MM.1S (cell line): Measurements from ENCODE around the gene UQCRQ.

ENCODE experiments used
- DNase-seq: peaks from one replicate; pipeline ENCODE4 v3.0.0-alpha.2; 2015
- H2AFZ ChIP-seq: fragments of 300-600 bp; sonication (generic); 2 replicates; pipeline ENCODE4 v1.6.0; 2016; ENCODE audit warnings: antibody characterized with exemption, low read length
- H3F3A ChIP-seq: fragments of 300-600 bp; sonication (generic); 2 replicates; pipeline ENCODE4 v1.6.1; 2016; ENCODE audit warnings: mild to moderate bottlenecking, antibody characterized with exemption, low read length, moderate library complexity, mixed read lengths; ENCODE audit not compliant: insufficient read depth
- H3K27ac ChIP-seq: fragments of 300-600 bp; sonication (generic); 2 replicates; pipeline ENCODE4 v1.5.1; 2016; ENCODE audit warnings: mild to moderate bottlenecking, low read length
- H3K27me3 ChIP-seq: fragments of 300-600 bp; sonication (generic); replicated peaks from 2 replicates; pipeline ENCODE4 v1.6.0; 2016; ENCODE audit warnings: low read length; ENCODE audit not compliant: insufficient read depth
- H3K36me3 ChIP-seq: fragments of 300-600 bp; sonication (generic); replicated peaks from 2 replicates; pipeline ENCODE4 v1.6.1; 2016; ENCODE audit warnings: mild to moderate bottlenecking, low read length, mixed read lengths; ENCODE audit not compliant: insufficient read depth
- H3K4me1 ChIP-seq: fragments of 300-600 bp; sonication (generic); 2 replicates; pipeline ENCODE4 v1.6.1; 2016; ENCODE audit warnings: low read length, mixed read lengths
- H3K4me2 ChIP-seq: fragments of 300-600 bp; sonication (generic); 2 replicates; pipeline ENCODE4 v1.6.0; 2016; ENCODE audit warnings: low read depth, low read length
- H3K4me3 ChIP-seq: fragments of 300-600 bp; sonication (generic); 2 replicates; pipeline ENCODE4 v1.5.1; 2016; ENCODE audit warnings: low read length, mixed read lengths
- H3K79me2 ChIP-seq: fragments of 300-600 bp; sonication (generic); 2 replicates; pipeline ENCODE4 v1.6.1; 2016; ENCODE audit warnings: mixed run types, low read length, mixed read lengths
- H3K9ac ChIP-seq: fragments of 300-600 bp; sonication (generic); 2 replicates; pipeline ENCODE4 v1.6.1; 2016; ENCODE audit warnings: low read length, mixed read lengths
- H3K9me2 ChIP-seq: fragments of 300-600 bp; sonication (generic); replicated peaks from 2 replicates; pipeline ENCODE4 v1.6.1; 2016; ENCODE audit warnings: mild to moderate bottlenecking, low read length, mixed read lengths; ENCODE audit not compliant: insufficient read depth
- H3K9me3 ChIP-seq: fragments of 300-600 bp; sonication (generic); replicated peaks from 2 replicates; pipeline ENCODE4 v1.6.1; 2016; ENCODE audit warnings: mild to moderate bottlenecking, low read length, mixed read lengths; ENCODE audit not compliant: insufficient read depth
- H4K20me1 ChIP-seq: fragments of 300-600 bp; sonication (generic); 2 replicates; pipeline ENCODE4 v1.6.1; 2016; ENCODE audit warnings: mild to moderate bottlenecking, low read length, moderate library complexity, mixed read lengths; ENCODE audit not compliant: insufficient read depth
- CTCF ChIP-seq: fragments of 300-600 bp; sonication (generic); IDR thresholded peaks from 2 replicates; pipeline ENCODE4 v1.5.1; 2016; ENCODE audit warnings: antibody characterized with exemption, low read length, mixed read lengths
- EZH2 ChIP-seq: fragments of 300-600 bp; sonication (generic); optimal IDR thresholded peaks from 2 replicates; pipeline ENCODE3; 2017; ENCODE audit warnings: low read depth, mild to moderate bottlenecking, antibody characterized with exemption, low read length, mixed read lengths
- EZH2phosphoT487 ChIP-seq: fragments of 300-600 bp; sonication (generic); IDR thresholded peaks from 2 replicates; pipeline ENCODE4 v1.6.1; 2018; ENCODE audit warnings: antibody characterized with exemption, low read length

Gene UQCRQ

GRCh38 chr5:132834057-132834456, 32.4 kb upstream of the UQCRQ start:
- Histone ChIP-seq H3K9me2 (no peaks in the 10 kb centered on the region), H3K79me2 (peaks cover 5% of the 10 kb centered on the region), H3K4me2 (no peak overlapping the region), H3F3A (no peaks in the 10 kb centered on the region), H3K27me3 (no peaks in the 10 kb centered on the region), H3K4me1 (no peaks in the 10 kb centered on the region), H3K4me3 (no peak overlapping the region), H3K36me3 (no peaks in the 10 kb centered on the region), H3K9me3 (no peaks in the 10 kb centered on the region), H3K27ac (no peak overlapping the region), H4K20me1 (no peaks in the 10 kb centered on the region), H3K9ac (no peak overlapping the region), H2AFZ (no peak overlapping the region)
- TF ChIP-seq EZH2: no peak
- no peak for TF ChIP-seq CTCF
- no peak for TF ChIP-seq EZH2phosphoT487
- no peak for DNase-seq

- Histone ChIP-seq H4K20me1 (no peaks in the 10 kb centered on the region), H3K4me3 (no peak overlapping the region), H3K4me2 (no peak overlapping the region), H3K36me3 (no peaks in the 10 kb centered on the region), H3K9me2 (no peaks in the 10 kb centered on the region), H2AFZ (no peak overlapping the region), H3F3A (no peaks in the 10 kb centered on the region), H3K4me1 (no peaks in the 10 kb centered on the region), H3K79me2 (no peaks in the 10 kb centered on the region), H3K27me3 (no peaks in the 10 kb centered on the region), H3K27ac (no peak overlapping the region), H3K9ac (no peak overlapping the region), H3K9me3 (no peaks in the 10 kb centered on the region)
- no peak for TF ChIP-seq EZH2
- TF ChIP-seq EZH2phosphoT487: no peak
- DNase-seq: no peak
These were observed 29.6 kb upstream of the UQCRQ start for GRCh38 chr5:132836852-132837251.

GRCh38 chr5:132837868-132838267, 28.6 kb upstream of the UQCRQ start:
- no peaks in the 10 kb centered on the region for H3K9me2 ChIP-seq
- no peak for TF ChIP-seq EZH2
- TF ChIP-seq CTCF: no peak
- TF ChIP-seq EZH2phosphoT487: no peak
- H2AFZ ChIP-seq: no peak overlapping the region
- H3K27me3 ChIP-seq: no peaks in the 10 kb centered on the region
- H3K9ac ChIP-seq: no peak overlapping the region
- no peak overlapping the region for H3K4me3 ChIP-seq
- no peaks in the 10 kb centered on the region for H3K4me1 ChIP-seq
- H3F3A ChIP-seq: no peaks in the 10 kb centered on the region
- H4K20me1 ChIP-seq: no peaks in the 10 kb centered on the region
- no peak for DNase-seq
- no peaks in the 10 kb centered on the region for H3K9me3 ChIP-seq
- no peaks in the 10 kb centered on the region for H3K36me3 ChIP-seq
- no peak overlapping the region for H3K27ac ChIP-seq
- no peak overlapping the region for H3K4me2 ChIP-seq
- no peaks in the 10 kb centered on the region for H3K79me2 ChIP-seq

GRCh38 chr5:132838516-132839282, 27.7 kb upstream of the UQCRQ start:
- H4K20me1 ChIP-seq: no peaks in the 10 kb centered on the region

More at GRCh38 chr5:132838516-132839282, 27.7 kb upstream of the UQCRQ start:
- Histone ChIP-seq H3K9ac (no peak overlapping the region), H3K4me2 (no peak overlapping the region), H3K79me2 (no peaks in the 10 kb centered on the region), H3K27ac (no peak overlapping the region), H3K4me3 (no peak overlapping the region), H3K36me3 (no peaks in the 10 kb centered on the region), H3F3A (no peaks in the 10 kb centered on the region), H3K9me2 (no peaks in the 10 kb centered on the region), H3K27me3 (no peaks in the 10 kb centered on the region), H3K4me1 (no peaks in the 10 kb centered on the region), H2AFZ (no peak overlapping the region), H3K9me3 (no peaks in the 10 kb centered on the region)
- no peak for DNase-seq
- no peak for TF ChIP-seq CTCF
